Rectal smooth muscle tissue (tissue), 1 donor: ENCODE results near the gene ODAD4.
A peak's percentile ranks its signal among the peaks of the same experiment; 100 is the strongest.

Experiments
- H3K27ac ChIP-seq: one replicate; pipeline ENCODE4 v1.7.0; 2013; ENCODE audit warnings: low read depth, low read length, inconsistent platforms
- H3K27me3 ChIP-seq: one replicate; pipeline ENCODE4 v1.7.0; 2013; ENCODE audit warnings: low read length; ENCODE audit not compliant: control insufficient read depth, insufficient read depth
- H3K36me3 ChIP-seq: one replicate; pipeline ENCODE4 v1.7.0; 2013; ENCODE audit warnings: low read length; ENCODE audit not compliant: control insufficient read depth, insufficient read depth
- H3K4me1 ChIP-seq: one replicate; pipeline ENCODE4 v1.7.0; 2013; ENCODE audit warnings: low read length; ENCODE audit not compliant: control insufficient read depth, insufficient read depth
- H3K4me3 ChIP-seq: one replicate; pipeline ENCODE4 v1.7.0; 2013; ENCODE audit warnings: low read length
- H3K9ac ChIP-seq: one replicate; pipeline ENCODE4 v1.7.0; 2013; ENCODE audit warnings: low read length

ODAD4 gene

DNA sequence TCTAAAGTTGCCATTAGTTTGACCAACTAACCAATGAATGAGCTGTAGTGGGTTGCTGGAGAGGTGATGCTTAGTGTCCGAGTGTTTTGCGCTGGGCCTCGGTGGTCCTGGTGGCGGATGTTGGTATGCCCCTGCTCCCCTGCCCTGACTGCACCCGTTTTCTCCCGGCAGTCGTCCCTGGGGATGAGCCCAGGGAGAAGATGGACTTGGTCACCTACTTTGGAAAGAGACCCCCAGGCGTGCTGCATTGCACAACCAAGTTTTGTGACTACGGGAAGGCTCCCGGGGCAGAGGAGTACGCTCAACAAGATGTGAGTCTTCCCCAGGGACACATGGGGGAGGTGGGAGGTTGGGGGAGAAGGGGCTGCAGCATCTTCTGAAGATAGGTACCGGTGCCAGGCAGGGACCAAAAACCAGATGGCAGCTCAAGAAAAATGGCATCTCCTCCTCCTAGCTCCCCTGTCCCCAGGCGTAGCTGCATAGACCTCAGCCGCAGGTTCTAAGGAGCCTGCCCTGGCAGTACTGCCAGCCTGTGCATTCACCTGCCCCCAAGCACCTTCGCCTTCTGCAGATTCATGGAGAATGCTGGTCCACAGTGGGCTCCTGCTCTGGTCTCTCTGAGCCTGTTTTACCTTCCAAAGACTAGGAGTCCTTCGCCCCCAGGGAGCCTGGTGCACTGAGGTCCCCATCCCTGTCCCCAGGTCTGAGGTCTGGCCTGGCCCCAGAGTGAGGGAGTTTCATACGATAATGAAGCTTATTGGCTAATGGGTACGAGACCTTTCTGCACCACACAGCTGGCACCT, 41.5 kb downstream of the ODAD4 start:
- peaks cover 7% of the 10 kb centered on the region for H3K4me1 ChIP-seq
- no peaks in the 10 kb centered on the region for H3K27me3 ChIP-seq
- no peak overlapping the region for H3K4me3 ChIP-seq
- no peak overlapping the region for H3K9ac ChIP-seq
- H3K27ac ChIP-seq: no peak overlapping the region
- H3K36me3 ChIP-seq: peaks cover 45% of the 10 kb centered on the region

DNA sequence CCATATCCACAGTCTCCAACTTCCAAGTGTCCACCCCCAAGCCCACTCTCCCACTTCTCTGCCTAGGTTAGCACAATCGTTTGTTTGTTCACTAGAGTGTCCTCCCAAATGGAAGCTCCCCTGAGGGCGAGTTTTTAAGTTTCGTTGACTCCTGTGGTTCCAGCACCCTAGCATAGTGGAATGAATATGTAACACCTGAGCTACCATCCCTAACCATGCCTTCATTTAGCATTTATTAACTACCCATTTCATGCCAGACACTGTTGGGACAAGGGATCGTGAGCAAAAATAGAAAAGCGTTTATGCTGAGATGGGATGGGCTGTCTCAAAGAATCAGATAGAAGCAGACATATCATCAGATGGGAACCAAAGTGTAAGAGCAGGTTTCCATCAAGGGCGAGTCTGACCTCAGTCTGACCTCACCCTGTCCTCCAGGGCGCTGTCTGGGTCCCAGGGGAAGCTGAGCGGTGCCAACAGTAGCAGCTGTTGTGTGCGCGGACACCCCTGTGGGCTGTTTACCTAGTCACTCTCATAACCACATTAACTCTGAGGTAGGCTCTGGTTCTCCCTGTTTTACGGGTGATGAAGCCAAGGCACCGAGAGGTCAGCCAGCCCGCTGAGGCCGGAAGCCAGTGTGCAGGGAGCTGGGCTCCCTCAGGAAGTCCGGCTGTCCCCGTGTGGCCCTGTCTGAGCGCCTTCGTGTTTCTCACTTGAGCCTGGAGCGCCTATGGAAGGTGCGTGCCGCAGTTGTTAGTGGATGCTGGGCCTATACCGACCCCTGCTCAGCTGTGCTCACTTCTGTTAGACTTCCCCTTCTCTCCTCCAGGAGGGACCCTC, 42.4 kb downstream of the ODAD4 start:
- H3K36me3 ChIP-seq: peaks cover 54% of the 10 kb centered on the region
- H3K27ac ChIP-seq: peak overlapping the region; percentile 52
- H3K27me3 ChIP-seq: no peaks in the 10 kb centered on the region
- no peak overlapping the region for H3K4me3 ChIP-seq
- no peak overlapping the region for H3K9ac ChIP-seq
- peaks cover 4% of the 10 kb centered on the region for H3K4me1 ChIP-seq

DNA sequence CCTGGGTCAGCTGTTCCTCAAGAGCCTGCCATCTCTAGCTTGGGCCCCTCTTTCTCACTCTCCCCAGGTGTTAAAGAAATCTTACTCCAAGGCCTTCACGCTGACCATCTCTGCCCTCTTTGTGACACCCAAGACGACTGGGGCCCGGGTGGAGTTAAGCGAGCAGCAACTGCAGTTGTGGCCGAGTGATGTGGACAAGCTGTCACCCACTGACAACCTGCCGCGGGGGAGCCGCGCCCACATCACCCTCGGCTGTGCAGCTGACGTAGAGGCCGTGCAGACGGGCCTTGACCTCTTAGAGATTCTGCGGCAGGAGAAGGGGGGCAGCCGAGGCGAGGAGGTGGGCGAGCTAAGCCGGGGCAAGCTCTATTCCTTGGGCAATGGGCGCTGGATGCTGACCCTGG, 43.0 kb downstream of the ODAD4 start:
- peak overlapping the region; percentile 52 for H3K27ac ChIP-seq
- no peak overlapping the region for H3K9ac ChIP-seq
- peaks cover 4% of the 10 kb centered on the region for H3K4me1 ChIP-seq
- peaks cover 57% of the 10 kb centered on the region for H3K36me3 ChIP-seq
- H3K27me3 ChIP-seq: no peaks in the 10 kb centered on the region
- H3K4me3 ChIP-seq: no peak overlapping the region

DNA sequence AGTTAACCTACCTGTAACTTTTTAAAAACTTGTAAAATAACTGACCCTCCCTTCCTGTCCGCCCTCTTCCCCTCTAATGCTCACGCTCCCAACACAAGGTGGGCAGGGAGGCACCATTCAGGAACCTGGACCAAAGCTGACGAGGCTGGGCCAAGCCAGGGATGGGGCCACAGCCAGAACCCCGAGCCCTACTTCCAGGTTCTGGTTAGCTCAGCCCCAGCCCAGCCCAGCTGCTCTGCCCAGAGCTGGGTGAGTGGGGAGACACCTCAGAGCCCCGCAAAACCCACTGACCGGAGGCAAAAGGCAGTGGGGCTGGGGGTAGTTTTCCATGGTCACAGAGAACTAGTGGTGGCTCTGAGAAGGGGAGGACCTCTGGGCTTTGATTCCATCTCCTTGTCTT, 43.6 kb downstream of the ODAD4 start:
- Histone ChIP-seq H3K27ac (no peak overlapping the region), H3K27me3 (no peaks in the 10 kb centered on the region), H3K9ac (no peak overlapping the region), H3K36me3 (peaks cover 52% of the 10 kb centered on the region), H3K4me1 (peaks cover 4% of the 10 kb centered on the region), H3K4me3 (no peak overlapping the region)

GRCh38 chr17:41974658-41975057, 44.2 kb downstream of the ODAD4 start:
- Histone ChIP-seq H3K9ac (no peak overlapping the region), H3K27ac (no peak overlapping the region), H3K4me1 (peaks cover 4% of the 10 kb centered on the region), H3K4me3 (no peak overlapping the region), H3K27me3 (no peaks in the 10 kb centered on the region), H3K36me3 (peaks cover 52% of the 10 kb centered on the region)

DNA sequence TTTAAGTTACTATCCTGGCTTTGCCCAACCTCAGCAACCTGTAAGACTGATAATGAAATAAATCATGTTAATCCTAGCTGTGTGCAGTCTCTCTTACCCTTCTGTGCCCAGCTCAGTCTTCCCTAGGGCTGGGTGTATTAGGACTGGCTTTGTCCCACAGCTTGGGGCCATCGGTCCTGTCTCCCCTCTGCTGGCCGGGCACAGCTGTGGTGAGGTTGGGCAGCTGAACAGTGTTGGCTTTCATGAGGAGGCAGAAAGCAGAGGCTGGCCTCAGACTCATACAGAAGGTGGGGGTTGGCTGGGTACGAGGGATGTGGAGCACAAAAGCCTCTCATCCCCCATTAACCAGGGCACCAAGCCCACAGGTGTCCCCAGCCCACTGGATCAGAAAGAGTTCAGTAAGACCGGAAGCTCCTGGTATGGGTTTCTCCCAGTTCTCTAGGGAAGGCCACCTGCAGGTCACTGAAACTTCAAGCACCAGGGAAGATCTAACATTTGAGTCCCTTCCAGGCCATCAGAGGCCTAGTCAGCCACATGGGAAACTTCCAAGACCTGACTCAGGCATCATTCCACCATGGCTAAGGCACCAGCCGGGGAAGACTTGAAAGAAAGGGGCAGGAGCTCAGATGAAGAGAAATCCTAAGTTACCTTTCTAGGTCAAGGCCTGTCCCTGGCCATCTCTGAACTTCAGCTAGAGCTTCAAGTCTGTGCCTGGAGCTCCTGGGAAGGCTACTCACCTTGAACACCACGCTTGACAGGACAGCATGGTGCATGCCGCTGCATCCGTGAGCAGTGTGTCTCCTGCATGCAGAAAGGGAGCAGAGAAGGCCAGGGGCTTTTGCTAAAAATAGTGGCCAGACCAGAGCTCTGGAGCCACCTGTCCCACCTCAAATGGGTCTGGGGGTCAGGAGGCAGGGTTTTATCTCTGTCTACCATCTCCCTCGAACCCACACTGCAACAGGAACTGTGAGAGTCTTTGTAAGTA, 45.0 kb downstream of the ODAD4 start:
- H3K36me3 ChIP-seq: peaks cover 55% of the 10 kb centered on the region
- no peak overlapping the region for H3K27ac ChIP-seq
- H3K27me3 ChIP-seq: no peaks in the 10 kb centered on the region
- no peak overlapping the region for H3K9ac ChIP-seq
- no peak overlapping the region for H3K4me3 ChIP-seq
- H3K4me1 ChIP-seq: peaks cover 4% of the 10 kb centered on the region

DNA sequence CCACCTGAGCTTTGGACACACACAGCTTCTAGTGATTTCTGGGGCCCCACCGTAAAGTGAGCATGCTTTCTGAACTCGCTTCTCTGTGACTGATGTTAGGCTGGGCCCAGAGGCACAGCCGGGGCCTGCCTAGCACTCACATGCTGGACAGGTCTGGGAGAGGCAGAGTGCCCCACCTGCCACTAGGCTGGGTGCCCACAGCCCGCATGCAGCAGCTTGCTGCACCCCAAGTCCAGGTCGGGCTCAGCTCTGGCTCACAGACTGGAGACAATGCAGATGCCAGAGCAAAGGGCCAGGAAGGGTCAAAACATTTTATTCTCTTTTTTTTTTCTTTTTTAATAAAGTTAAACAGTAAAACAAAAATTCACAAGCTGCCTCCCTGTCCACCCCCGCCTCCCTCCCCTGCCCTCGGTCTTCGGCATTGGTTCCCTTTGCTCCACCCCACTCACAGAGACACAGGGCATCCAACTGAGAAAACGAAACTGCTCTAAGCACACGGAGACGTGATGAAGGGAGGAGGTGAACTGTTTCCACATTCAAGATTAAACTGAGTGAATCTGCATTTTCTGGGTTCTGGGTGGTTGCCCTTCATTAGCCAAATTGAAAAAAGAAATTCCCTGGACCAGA, 45.8 kb downstream of the ODAD4 start:
- Histone ChIP-seq H3K27ac (peak overlapping the region; percentile 33), H3K4me3 (no peak overlapping the region), H3K36me3 (peaks cover 59% of the 10 kb centered on the region)

DNA sequence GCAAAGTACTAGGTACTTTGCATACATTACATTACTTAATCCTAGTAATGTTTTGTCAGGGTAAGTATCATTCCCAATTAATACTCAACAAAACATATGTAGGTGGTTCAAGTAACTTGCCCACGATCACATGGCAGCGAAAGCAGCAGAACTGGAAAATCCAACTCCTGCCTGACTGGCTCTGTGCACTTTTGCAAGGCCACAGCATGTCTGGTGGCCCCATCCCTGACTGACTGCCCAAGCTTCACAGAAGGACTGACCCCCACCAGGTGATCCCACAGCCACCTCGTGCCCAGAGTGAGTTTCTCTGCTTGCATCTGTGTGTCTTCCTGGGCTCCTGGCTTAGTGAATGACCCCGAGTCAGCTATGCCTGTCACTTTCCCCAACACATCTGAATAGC, 47.6 kb downstream of the ODAD4 start:
- Histone ChIP-seq H3K27ac (no peak overlapping the region), H3K9ac (no peak overlapping the region), H3K36me3 (peaks cover 58% of the 10 kb centered on the region), H3K4me3 (no peak overlapping the region), H3K4me1 (no peaks in the 10 kb centered on the region), H3K27me3 (no peaks in the 10 kb centered on the region)

More for the DNA sequence above, 45.8 kb downstream of the ODAD4 start:
- no peak overlapping the region for H3K9ac ChIP-seq
- H3K4me1 ChIP-seq: peaks cover 4% of the 10 kb centered on the region
- no peaks in the 10 kb centered on the region for H3K27me3 ChIP-seq

DNA sequence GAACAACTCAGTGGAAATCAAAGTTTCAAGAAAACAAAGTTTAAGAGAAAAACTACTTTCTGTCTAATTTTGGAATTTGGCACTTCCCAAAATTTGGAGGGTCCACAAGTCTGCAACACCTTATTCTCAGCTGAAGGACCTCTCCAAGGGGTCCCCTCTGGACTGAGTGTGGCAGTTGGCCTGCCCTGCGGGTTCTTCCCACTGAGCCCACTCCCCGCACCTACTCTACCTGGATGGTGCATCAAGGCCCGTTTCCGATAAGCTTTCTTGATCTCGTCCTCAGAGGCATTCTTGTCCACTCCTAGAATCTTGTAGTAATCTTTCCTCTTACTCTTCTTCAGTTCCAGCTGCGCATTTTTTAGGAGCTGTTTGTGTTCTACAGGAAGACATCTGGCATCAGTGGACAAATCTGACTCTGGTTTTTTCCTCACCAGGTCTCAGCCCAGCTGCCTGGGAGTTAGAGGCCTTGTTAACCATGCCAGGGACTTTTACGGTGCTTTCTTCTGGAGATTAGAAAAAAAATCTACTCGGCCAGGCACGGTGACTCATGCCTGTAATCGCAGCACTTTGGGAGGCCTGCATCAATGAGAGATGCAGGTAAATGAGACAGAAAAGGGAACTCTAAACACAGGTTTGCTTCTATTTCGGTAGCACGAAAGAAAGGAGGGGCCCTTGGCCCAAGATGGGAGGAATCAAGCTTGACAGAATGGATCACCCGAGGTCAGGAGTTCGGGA, 51.8 kb downstream of the ODAD4 start:
- Histone ChIP-seq H3K4me1 (no peaks in the 10 kb centered on the region), H3K27ac (no peak overlapping the region), H3K27me3 (no peaks in the 10 kb centered on the region), H3K9ac (no peak overlapping the region), H3K4me3 (no peak overlapping the region), H3K36me3 (peaks cover 49% of the 10 kb centered on the region)

DNA sequence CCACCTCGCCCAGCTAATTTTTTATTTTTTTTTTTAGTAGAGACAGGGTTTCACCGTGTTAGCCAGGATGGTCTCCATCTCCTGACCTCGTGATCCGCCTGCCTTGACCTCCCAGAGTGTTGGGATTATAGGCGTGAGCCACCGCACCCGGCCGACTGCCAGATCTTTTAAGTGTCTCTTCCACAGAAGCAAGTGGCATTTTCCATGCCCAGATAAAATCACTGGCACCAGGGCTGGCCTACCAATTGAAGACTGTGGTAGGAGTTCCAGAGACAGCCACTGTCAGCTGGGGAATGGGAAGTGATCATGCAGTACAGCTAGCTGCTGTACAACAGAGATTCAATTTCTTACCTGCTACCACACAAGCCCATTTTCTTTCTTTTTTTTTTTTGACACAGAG, 54.0 kb downstream of the ODAD4 start:
- Histone ChIP-seq H3K36me3 (peaks cover 57% of the 10 kb centered on the region), H3K4me1 (no peaks in the 10 kb centered on the region)

GRCh38 chr17:41985919-41986318, 55.5 kb downstream of the ODAD4 start:
- no peaks in the 10 kb centered on the region for H3K4me1 ChIP-seq
- H3K27ac ChIP-seq: no peak overlapping the region
- no peak overlapping the region for H3K9ac ChIP-seq
- H3K36me3 ChIP-seq: peaks cover 55% of the 10 kb centered on the region
- H3K4me3 ChIP-seq: no peak overlapping the region
- H3K27me3 ChIP-seq: no peaks in the 10 kb centered on the region

More for the DNA sequence above, 54.0 kb downstream of the ODAD4 start:
- Histone ChIP-seq H3K9ac (no peak overlapping the region), H3K27ac (no peak overlapping the region), H3K4me3 (no peak overlapping the region), H3K27me3 (no peaks in the 10 kb centered on the region)
